IMR-90 (cell line): ENCODE data around the gene MAGEB3. TPM values are rescaled to one million over a fixed set of nuclear protein-coding genes. Genes with fewer than 3 reads are reported as not detected.

Experiments
- ATAC-seq: fragments of 200-7000 bp; cut with Tn5 transposase; 2 replicates; pipeline ENCODE4 v1.9.1; 2020; ENCODE audit warnings: low read depth, mild to moderate bottlenecking, moderate library complexity
- Bru-seq: library from RNA; stranded (reverse); fragments of 400-500 nt; gene quantifications from one replicate; lab custom pipeline; 2021; lab: Mats Ljungman, UMichigan
- BruChase-seq, 2 experiments: library from RNA; stranded (reverse); fragments of 400-500 nt; gene quantifications; one replicate each; lab custom pipeline; 2021; lab: Mats Ljungman, UMichigan
- BruUV-seq: library from RNA; stranded (reverse); fragments of 400-500 nt; replicated peaks from 2 replicates; lab custom pipeline; 2021; lab: Mats Ljungman, UMichigan
- CTCF ChIA-PET: fragments of 300-600 bp; formaldehyde crosslinking; extraction: SDS; loops from one replicate; lab custom pipeline; 2021; ENCODE audit warnings: antibody characterized with exemption; lab: Yijun Ruan, JAX
- POLR2A ChIA-PET: fragments of 300-600 bp; sonication (Branson Sonifier 250); formaldehyde crosslinking; loops from one replicate; lab custom pipeline; 2022; ENCODE audit warnings: antibody characterized with exemption; ENCODE audit not compliant: unreplicated experiment; lab: Charles Lee
- DNase-seq: peaks from one replicate; pipeline ENCODE4 v3.0.0; 2013
- H2AFZ ChIP-seq: replicated peaks from 2 replicates; pipeline ENCODE3; 2013; ENCODE audit warnings: low read length, mild to moderate bottlenecking; ENCODE audit not compliant: poor library complexity
- H2AK5ac ChIP-seq: 2 replicates; pipeline ENCODE4 v1.6.1; 2013; ENCODE audit warnings: low read depth, low read length, inconsistent platforms
- H2AK9ac ChIP-seq: replicated peaks from 2 replicates; pipeline ENCODE3; 2013; ENCODE audit warnings: mild to moderate bottlenecking, low read depth, low read length, moderate library complexity; ENCODE audit not compliant: poor library complexity
- H2BK120ac ChIP-seq: 2 replicates; pipeline ENCODE4 v1.6.1; 2013; ENCODE audit warnings: low read depth, low read length, inconsistent platforms
- H2BK15ac ChIP-seq: 3 replicates; pipeline ENCODE4 v1.6.1; 2013; ENCODE audit warnings: low read depth, low read length, inconsistent platforms
- H2BK20ac ChIP-seq: 2 replicates; pipeline ENCODE4 v1.6.1; 2013; ENCODE audit warnings: low read depth, mild to moderate bottlenecking, inconsistent platforms, low read length, moderate library complexity
- H2BK5ac ChIP-seq: 2 replicates; pipeline ENCODE4 v1.6.1; 2013; ENCODE audit warnings: mild to moderate bottlenecking, low read depth, low read length, inconsistent platforms; ENCODE audit not compliant: poor library complexity, severe bottlenecking
- H3K14ac ChIP-seq: replicated peaks from 2 replicates; pipeline ENCODE4 v1.6.1; 2013; ENCODE audit warnings: low read depth, low read length, inconsistent platforms
- H3K18ac ChIP-seq: 2 replicates; pipeline ENCODE4 v1.6.1; 2013; ENCODE audit warnings: low read depth, low read length, control low read depth
- H3K23ac ChIP-seq: 2 replicates; pipeline ENCODE4 v1.6.1; 2013; ENCODE audit warnings: low read depth, low read length, inconsistent platforms
- H3K27ac ChIP-seq: 2 replicates; pipeline ENCODE4 v1.5.1; 2013; ENCODE audit warnings: mild to moderate bottlenecking, control low read depth, low read length; ENCODE audit not compliant: insufficient read depth
- H3K27me3 ChIP-seq: 2 replicates; pipeline ENCODE4 v1.6.1; 2013; ENCODE audit warnings: low read length; ENCODE audit not compliant: control insufficient read depth, insufficient read depth
- H3K36me3 ChIP-seq: 2 replicates; pipeline ENCODE4 v1.6.1; 2013; ENCODE audit warnings: low read length, mixed read lengths; ENCODE audit not compliant: control insufficient read depth, insufficient read depth
- H3K4ac ChIP-seq: 2 replicates; pipeline ENCODE4 v1.6.1; 2013; ENCODE audit warnings: low read depth, low read length, inconsistent platforms
- H3K4me1 ChIP-seq: 2 replicates; pipeline ENCODE4 v1.6.1; 2013; ENCODE audit warnings: low read length, mixed read lengths; ENCODE audit not compliant: control insufficient read depth, insufficient read depth
- H3K4me2 ChIP-seq: 2 replicates; pipeline ENCODE4 v1.6.1; 2013; ENCODE audit warnings: low read depth, mild to moderate bottlenecking, control low read depth, low read length, moderate library complexity
- H3K4me3 ChIP-seq: 2 replicates; pipeline ENCODE4 v1.5.1; 2013; ENCODE audit warnings: low read depth, mild to moderate bottlenecking, control low read depth, low read length, moderate library complexity; ENCODE audit not compliant: insufficient read depth
- H3K56ac ChIP-seq: 2 replicates; pipeline ENCODE4 v1.6.1; 2013; ENCODE audit warnings: low read length, inconsistent platforms; ENCODE audit not compliant: insufficient read depth; ENCODE audit errors: extremely low read depth
- H3K79me1 ChIP-seq, 2 experiments: 2 replicates each; pipeline ENCODE4 v1.6.1; 2013; ENCODE audit warnings: low read length in 2 of 2, inconsistent platforms in 1 of 2, low read depth in 1 of 2
- H3K9ac ChIP-seq: 2 replicates; pipeline ENCODE4 v1.6.1; 2013; ENCODE audit warnings: low read depth, low read length, control low read depth
- H3K9me1 ChIP-seq: 2 replicates; pipeline ENCODE4 v1.6.1; 2013; ENCODE audit warnings: low read length, inconsistent platforms; ENCODE audit not compliant: insufficient read depth
- H3K9me3 ChIP-seq: 2 replicates; pipeline ENCODE4 v1.6.1; 2013; ENCODE audit warnings: low read length; ENCODE audit not compliant: control insufficient read depth, insufficient read depth
- H4K20me1 ChIP-seq: 2 replicates; pipeline ENCODE4 v1.6.1; 2013; ENCODE audit warnings: low read length, inconsistent platforms; ENCODE audit not compliant: insufficient read depth
- H4K5ac ChIP-seq: 2 replicates; pipeline ENCODE4 v1.6.1; 2013; ENCODE audit warnings: mild to moderate bottlenecking, low read depth, low read length, control low read depth
- H4K8ac ChIP-seq, 2 experiments: 2 replicates each; pipeline ENCODE4 v1.6.1; 2013; ENCODE audit warnings: low read depth in 2 of 2, low read length in 2 of 2, control low read depth in 1 of 2, inconsistent platforms in 1 of 2
- H4K91ac ChIP-seq: 2 replicates; pipeline ENCODE4 v1.6.1; 2013; ENCODE audit warnings: low read depth, low read length, inconsistent platforms; ENCODE audit not compliant: insufficient read depth
- BHLHE40 ChIP-seq: fragments of 150-350 bp; IDR thresholded peaks from 2 replicates; pipeline ENCODE4 v1.6.1; 2016; ENCODE audit warnings: mild to moderate bottlenecking, low read depth, low read length
- CEBPB ChIP-seq: IDR thresholded peaks from 2 replicates; pipeline ENCODE4 v1.6.1; 2012; ENCODE audit warnings: low read depth, low read length, improper control_type of control experiment
- CHD1 ChIP-seq: IDR thresholded peaks from 2 replicates; pipeline ENCODE4 v1.6.1; 2012; ENCODE audit warnings: low read depth, low read length, improper control_type of control experiment
- CTCF ChIP-seq: conservative IDR thresholded peaks from 2 replicates; pipeline ENCODE4 v1.5.1; 2012; ENCODE audit warnings: mild to moderate bottlenecking, low read depth, low read length, improper control_type of control experiment
- ELK1 ChIP-seq: fragments of 150-350 bp; IDR thresholded peaks from 2 replicates; pipeline ENCODE4 v1.6.1; 2016; ENCODE audit warnings: low read depth, mild to moderate bottlenecking, low read length, moderate library complexity, borderline replicate concordance
- FOS ChIP-seq: fragments of 150-350 bp; IDR thresholded peaks from 2 replicates; pipeline ENCODE4 v1.6.1; 2016; ENCODE audit warnings: low read depth, low read length
- MAFK ChIP-seq: IDR thresholded peaks from 2 replicates; pipeline ENCODE4 v1.6.1; 2012; ENCODE audit warnings: low read depth, low read length, improper control_type of control experiment
- MAZ ChIP-seq: IDR thresholded peaks from 2 replicates; pipeline ENCODE4 v1.6.1; 2012; ENCODE audit warnings: low read depth, mild to moderate bottlenecking, low read length, improper control_type of control experiment, moderate library complexity, borderline replicate concordance
- MXI1 ChIP-seq: IDR thresholded peaks from 2 replicates; pipeline ENCODE4 v1.6.1; 2012; ENCODE audit warnings: low read depth, mild to moderate bottlenecking, low read length, moderate library complexity, borderline replicate concordance
- NFE2L2 ChIP-seq: fragments of 150-350 bp; IDR thresholded peaks from 2 replicates; pipeline ENCODE4 v1.6.1; 2016; ENCODE audit warnings: low read depth, mild to moderate bottlenecking, low read length
- POLR2A ChIP-seq: IDR thresholded peaks from 2 replicates; pipeline ENCODE4 v1.6.1; 2012; ENCODE audit warnings: mild to moderate bottlenecking, low read depth, low read length
- RAD21 ChIP-seq: IDR thresholded peaks from 2 replicates; pipeline ENCODE4 v1.6.1; 2012; ENCODE audit warnings: low read length, improper control_type of control experiment
- RCOR1 ChIP-seq: IDR thresholded peaks from 2 replicates; pipeline ENCODE4 v1.6.1; 2012; ENCODE audit warnings: mild to moderate bottlenecking, low read length, improper control_type of control experiment; ENCODE audit not compliant: insufficient replicate concordance
- RFX5 ChIP-seq: IDR thresholded peaks from 2 replicates; pipeline ENCODE4 v1.8.0; 2012; ENCODE audit warnings: low read depth, mild to moderate bottlenecking, low read length, moderate library complexity
- SMC3 ChIP-seq: fragments of 150-350 bp; IDR thresholded peaks from 2 replicates; pipeline ENCODE4 v1.6.1; 2016; ENCODE audit warnings: low read depth, mild to moderate bottlenecking, antibody characterized with exemption, low read length, moderate library complexity
- USF2 ChIP-seq: fragments of 150-350 bp; IDR thresholded peaks from 2 replicates; pipeline ENCODE4 v1.6.1; 2017; ENCODE audit warnings: mild to moderate bottlenecking, antibody characterized with exemption, low read length, low read depth
- WGBS, 2 experiments: methylation state at CpG; one replicate each; pipeline versions ENCODE4 v1.1.5 to v1.1.7; 2013; ENCODE audit warnings: missing lambda C conversion rate in 2 of 2; ENCODE audit not compliant: insufficient read length in 1 of 2; ENCODE audit errors: extremely low coverage in 2 of 2; 5-methylcytosine and 5-hydroxymethylcytosine counted together
- dilution Hi-C: fragments of 300-500 bp; cut with HindIII; formaldehyde crosslinking; loops from one replicate; pipeline ENCODE4 v1.14.3; 2018; ENCODE audit warnings: low sequenced_read_pairs; ENCODE audit not compliant: unreplicated experiment
- in situ Hi-C: fragments of 300-500 bp; cut with MboI; formaldehyde crosslinking; loops from 3 replicates; pipeline ENCODE4 v1.14.3; 2019; ENCODE audit warnings: low sequenced_read_pairs, inconsistent platforms, mixed read lengths
- intact Hi-C: fragments of 100-400 bp; cut with micrococcal nuclease; formaldehyde crosslinking; loops from 2 replicates; pipeline ENCODE4 v1.10.0; 2022
- long read RNA-seq: library from polyadenylated mRNA; unstranded; transcript quantifications from one replicate; pipeline ENCODE4 v2.0.0, GENCODE V29; 2021; ENCODE audit not compliant: unreplicated experiment
- polyA plus RNA-seq, 3 experiments: library from polyadenylated mRNA; depleted of rRNA; stranded (reverse); fragments of >200 nt; gene quantifications; 2 replicates each; pipeline ENCODE4 v1.2.3, GENCODE V29; 2012; ENCODE audit warnings: low replicate concordance in 1 of 3
- total RNA-seq: library from RNA; depleted of rRNA; stranded (reverse); fragments of >200 nt; gene quantifications from 2 replicates; pipeline ENCODE4 v1.2.3, GENCODE V29; 2012; rRNA removed

Gene MAGEB3
- total RNA-seq, result not detected in 2 replicates
- polyA plus RNA-seq (2012; rRNA removed), result not detected in 2 replicates
- polyA plus RNA-seq (2012; cell fraction: cytosol; rRNA removed), result not detected in 2 replicates
- not detected in 2 replicates for polyA plus RNA-seq (2012; cell fraction: nucleus; rRNA removed; ENCODE audit: low replicate concordance)
- not detected for Bru-seq, nascent RNA
- BruChase-seq, experiment 1, labeled RNA remaining after a 6-hour chase, result not detected
- not detected for BruChase-seq, experiment 2, labeled RNA remaining after a 2-hour chase
- long read RNA-seq, result 0 reads

GRCh38 chrX:30230395-30230794 lies at the start of gene MAGEB3:
TSS of gene MAGEB3 (plus strand) at chrX:30230657. CDS start at chrX:30235925, 5,268 bp downstream.
- intact Hi-C loops, result no loop called here
- POLR2A ChIA-PET, result no interaction called here
- Histone ChIP-seq H3K4ac (no peak within 1 kb of the TSS), H2BK120ac (no peak within 1 kb of the TSS), H3K9me3 (no peaks in the 10 kb centered on the region), H3K36me3 (no peaks in the 10 kb centered on the region), H4K8ac (no peak within 1 kb of the TSS), H2BK15ac (no peak within 1 kb of the TSS), H2AK9ac (no peak within 1 kb of the TSS), H4K20me1 (no peaks in the 10 kb centered on the region), H2AFZ (peak within 1 kb of the TSS; percentile 56), H3K9me1 (no peaks in the 10 kb centered on the region), H2AK5ac (no peak within 1 kb of the TSS), H3K27me3 (peaks cover 3% of the 10 kb centered on the region; the same call in 1 of the 2 replicates), H3K79me1 (no peaks in the 10 kb centered on the region), H3K9ac (no peak within 1 kb of the TSS), H3K27ac (no peak within 1 kb of the TSS), H3K4me2 (no peak within 1 kb of the TSS), H3K23ac (no peak within 1 kb of the TSS), H4K91ac (no peak within 1 kb of the TSS), H3K56ac (no peak within 1 kb of the TSS), H2BK5ac (no peak within 1 kb of the TSS), H3K4me3 (no peak within 1 kb of the TSS), H3K18ac (no peak within 1 kb of the TSS), H2BK20ac (no peak within 1 kb of the TSS), H3K14ac (no peak within 1 kb of the TSS), H3K4me1 (no peaks in the 10 kb centered on the region), H4K5ac (no peak within 1 kb of the TSS)
- CTCF ChIA-PET, result no interaction called here
- no CpG with 5 or more reads among the region's 4 CpGs for WGBS, 2 experiments
- TF ChIP-seq POLR2A (no peak), CEBPB (no peak), CHD1 (no peak), RAD21 (no peak), SMC3 (no peak), USF2 (no peak), MAZ (no peak), RFX5 (no peak), FOS (no peak), RCOR1 (no peak), CTCF (no peak), BHLHE40 (no peak), NFE2L2 (no peak), ELK1 (no peak), MAFK (no peak), MXI1 (no peak)
- in situ Hi-C loops, result no loop called here
- dilution Hi-C loops, result no loop called here
- ATAC-seq, result no peak
- BruUV-seq, result no TSS peak
- DNase-seq, result no peak
